ENCODE measurements around the gene EPHA10.

DNA sequence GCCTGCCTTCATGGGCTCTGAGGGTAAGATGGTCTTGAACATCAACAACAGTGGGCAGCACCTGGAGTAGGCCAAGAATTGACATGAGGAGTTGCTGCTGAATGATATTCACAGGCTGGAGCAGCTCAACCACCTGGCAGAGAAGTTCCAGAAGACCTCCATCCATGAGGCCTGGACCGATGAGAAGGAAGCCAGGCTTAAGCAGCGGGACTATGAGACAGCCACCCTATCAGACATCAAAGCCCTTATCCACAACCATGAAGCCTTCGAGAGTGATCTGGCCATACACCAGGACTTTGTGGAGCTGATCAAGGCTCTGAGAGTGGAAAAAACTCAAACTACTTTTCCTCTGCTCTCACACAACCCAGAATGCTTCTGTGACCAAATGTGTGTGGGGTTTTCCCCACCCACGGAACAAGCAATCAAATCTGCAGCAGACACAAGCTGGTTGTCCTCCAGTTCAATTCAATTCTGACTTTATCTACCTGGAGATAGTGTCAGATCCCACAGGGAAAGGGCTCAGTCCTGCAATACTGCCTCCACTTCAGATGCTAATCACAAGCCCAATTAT lies 12.1 kb upstream of the EPHA10 start:
- TF ChIP-seq, protein P1, sequence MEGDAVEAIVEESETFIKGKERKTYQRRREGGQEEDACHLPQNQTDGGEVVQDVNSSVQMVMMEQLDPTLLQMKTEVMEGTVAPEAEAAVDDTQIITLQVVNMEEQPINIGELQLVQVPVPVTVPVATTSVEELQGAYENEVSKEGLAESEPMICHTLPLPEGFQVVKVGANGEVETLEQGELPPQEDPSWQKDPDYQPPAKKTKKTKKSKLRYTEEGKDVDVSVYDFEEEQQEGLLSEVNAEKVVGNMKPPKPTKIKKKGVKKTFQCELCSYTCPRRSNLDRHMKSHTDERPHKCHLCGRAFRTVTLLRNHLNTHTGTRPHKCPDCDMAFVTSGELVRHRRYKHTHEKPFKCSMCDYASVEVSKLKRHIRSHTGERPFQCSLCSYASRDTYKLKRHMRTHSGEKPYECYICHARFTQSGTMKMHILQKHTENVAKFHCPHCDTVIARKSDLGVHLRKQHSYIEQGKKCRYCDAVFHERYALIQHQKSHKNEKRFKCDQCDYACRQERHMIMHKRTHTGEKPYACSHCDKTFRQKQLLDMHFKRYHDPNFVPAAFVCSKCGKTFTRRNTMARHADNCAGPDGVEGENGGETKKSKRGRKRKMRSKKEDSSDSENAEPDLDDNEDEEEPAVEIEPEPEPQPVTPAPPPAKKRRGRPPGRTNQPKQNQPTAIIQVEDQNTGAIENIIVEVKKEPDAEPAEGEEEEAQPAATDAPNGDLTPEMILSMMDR (IDR thresholded peaks at IDR 0.05), result no peak
- TF ChIP-seq POLR2A (IDR thresholded peaks at IDR 0.05; ENCODE audit: low read depth), result no peak
- TF ChIP-seq POLR2AphosphoS5 (IDR thresholded peaks at IDR 0.05), result no peak
- TF ChIP-seq EP300 (IDR thresholded peaks at IDR 0.05), result no peak
